GM21619 (cell line): ENCODE measurements around the gene GGACT.
"Not testable (repeated sequence)": the region's sequence is repeated elsewhere in the genome, so short reads cannot be mapped to it uniquely, and the experiment has no call there.

Experiments
- ATAC-seq: cut with Tn5 transposase; IDR thresholded peaks from one replicate; pipeline ENCODE4 v1.9.1; 2021; ENCODE audit not compliant: unreplicated experiment

The GGACT gene

DNA sequence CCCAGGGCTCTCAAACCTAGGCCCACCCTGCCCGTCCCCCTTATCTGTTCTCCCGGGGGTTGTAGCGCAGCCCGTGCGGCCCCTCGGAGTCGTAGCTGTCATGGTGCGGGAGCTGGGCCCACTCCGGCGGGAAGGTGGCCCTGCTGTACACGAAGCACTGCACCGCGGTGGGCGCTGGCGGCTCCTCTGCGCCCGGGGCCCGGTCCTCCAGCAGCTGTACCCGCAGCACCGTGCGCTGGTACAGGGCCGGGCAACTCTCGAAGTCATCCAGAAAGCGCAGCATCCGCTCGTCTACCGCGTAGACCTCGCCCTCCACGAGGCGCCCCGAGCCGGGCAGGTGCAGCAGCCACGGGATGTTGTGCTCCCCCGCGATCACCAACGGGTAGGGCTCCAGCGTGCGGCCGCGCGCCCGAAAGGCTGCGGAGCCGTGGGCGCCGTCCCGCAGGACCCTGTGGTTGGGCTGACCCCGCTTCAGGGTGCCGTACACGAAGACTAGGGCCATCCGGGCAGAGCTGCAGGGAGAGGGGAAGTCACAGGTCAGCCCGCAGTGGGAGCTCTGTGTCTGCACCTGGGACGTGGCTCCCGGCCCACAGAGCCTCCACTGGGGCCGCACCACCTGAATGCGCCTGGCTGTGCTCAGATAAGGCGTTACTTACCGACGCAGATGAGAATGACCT is 56.4 kb downstream of the GGACT start:
- no peak for ATAC-seq

DNA sequence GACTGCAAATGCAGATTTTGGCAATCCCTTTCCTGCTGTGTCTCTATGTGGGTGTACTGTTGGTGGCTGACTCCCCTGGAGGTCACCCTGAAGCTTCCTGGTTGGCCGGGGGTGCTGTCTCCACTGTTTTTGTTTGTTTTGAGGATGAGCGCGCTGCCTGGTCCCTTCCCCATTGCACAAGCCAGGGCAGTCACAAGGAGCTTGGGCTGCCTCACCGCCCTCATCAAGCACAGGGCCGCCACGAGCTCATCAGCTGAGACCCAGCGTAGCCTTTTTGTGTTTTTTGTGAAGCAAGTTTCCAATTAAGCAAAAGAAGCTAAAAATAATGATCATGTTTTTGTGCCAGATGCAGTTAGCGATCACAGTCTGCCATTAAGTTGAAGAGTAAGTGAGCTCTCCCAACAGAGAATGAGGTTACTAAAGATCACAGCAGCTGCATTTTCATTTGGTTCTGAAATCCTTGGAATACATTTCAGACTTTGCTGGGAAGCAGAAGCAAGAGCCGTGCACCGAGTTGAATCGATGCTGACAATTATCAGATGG is 57.8 kb downstream of the GGACT start:
- no peak for ATAC-seq

DNA sequence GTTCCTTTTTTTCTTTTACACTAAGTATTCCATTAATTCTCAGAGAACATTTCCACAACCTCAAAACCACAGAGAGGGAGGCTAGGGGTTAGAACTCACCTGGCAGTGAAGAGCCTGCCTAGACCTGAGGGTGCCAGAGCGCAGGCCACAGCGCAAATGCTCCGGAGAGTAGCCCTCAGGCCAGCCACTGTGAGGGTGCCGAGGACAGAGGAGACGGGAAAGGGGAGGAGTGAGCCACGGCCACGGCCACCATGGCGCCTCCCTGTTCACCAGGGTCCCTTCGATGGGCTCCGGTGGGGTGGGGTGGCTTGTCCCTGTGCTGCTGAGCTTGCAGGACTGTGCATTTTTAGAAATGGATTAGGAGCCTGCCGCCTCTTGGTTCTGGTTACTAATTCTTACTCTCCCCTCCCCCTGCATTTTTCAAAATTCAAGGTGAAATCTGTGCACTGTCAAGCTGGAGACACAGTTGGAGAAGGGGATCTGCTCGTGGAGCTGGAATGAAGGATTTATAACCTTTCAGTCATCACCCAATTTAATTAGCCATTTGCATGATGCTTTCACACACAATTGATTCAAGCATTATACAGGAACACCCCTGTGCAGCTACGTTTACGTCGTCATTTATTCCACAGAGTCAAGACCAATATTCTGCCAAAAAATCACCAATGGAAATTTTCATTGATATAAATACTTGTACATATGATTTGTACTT is 58.8 kb downstream of the GGACT start:
- ATAC-seq: no peak

DNA sequence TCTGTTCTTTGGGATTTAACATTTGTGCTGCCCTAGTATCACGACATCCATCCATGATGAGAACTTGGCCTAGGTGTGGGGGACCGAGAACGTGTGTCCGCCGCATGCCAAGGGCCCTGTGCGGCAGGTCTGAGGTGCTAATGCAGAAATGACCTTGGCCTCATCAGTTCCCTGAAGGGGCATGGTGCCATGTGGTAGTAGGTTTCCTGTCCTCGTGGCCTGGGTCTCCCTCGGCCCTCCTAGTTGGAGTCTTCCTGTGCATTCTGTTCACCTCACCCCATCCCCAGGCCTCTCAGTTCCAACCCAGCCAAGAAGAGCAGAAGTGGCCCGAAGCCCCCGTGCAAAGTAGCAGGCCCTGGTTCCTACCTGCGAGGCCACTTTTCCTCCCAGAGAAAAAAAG is 59.8 kb downstream of the GGACT start:
- ATAC-seq: no peak

DNA sequence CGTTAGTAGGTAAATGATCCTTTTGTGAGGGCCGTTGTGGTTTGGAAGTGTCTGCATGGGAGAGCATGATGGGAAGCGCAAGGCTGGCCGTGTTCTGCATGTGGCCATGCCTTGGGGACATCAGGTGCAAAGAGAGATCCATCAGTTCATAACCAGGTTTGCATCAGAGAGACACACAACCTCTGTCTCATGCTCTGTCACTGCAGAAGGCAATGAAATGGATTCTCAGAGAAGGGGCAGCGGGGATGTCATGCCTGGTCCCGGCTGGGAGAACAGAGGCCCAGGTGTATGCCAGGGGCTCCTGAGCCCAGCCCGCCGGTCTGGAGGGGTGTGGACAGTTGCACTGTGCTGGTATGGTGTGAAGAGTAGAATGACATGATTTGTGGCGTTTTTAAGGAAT is 60.2 kb downstream of the GGACT start:
- no peak for ATAC-seq

DNA sequence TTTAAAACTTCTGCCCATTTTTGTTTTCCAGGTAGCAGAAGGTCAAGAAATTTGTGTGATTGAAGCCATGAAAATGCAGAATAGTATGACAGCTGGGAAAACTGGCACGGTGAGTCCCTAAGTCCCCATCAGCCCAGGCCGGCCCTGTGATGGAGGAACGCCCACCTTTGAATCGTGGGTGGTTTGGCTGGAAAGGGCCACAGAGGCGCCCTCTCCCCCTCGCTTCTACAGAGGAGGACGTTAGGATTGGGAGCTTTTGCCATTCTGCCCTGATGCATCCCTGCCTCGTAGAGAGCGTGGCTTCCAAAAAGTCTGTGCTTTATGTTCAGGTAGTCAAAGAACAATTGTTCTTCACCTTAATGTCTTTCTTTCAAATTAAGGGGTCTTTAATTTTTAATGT is 60.9 kb downstream of the GGACT start:
- no peak for ATAC-seq

DNA sequence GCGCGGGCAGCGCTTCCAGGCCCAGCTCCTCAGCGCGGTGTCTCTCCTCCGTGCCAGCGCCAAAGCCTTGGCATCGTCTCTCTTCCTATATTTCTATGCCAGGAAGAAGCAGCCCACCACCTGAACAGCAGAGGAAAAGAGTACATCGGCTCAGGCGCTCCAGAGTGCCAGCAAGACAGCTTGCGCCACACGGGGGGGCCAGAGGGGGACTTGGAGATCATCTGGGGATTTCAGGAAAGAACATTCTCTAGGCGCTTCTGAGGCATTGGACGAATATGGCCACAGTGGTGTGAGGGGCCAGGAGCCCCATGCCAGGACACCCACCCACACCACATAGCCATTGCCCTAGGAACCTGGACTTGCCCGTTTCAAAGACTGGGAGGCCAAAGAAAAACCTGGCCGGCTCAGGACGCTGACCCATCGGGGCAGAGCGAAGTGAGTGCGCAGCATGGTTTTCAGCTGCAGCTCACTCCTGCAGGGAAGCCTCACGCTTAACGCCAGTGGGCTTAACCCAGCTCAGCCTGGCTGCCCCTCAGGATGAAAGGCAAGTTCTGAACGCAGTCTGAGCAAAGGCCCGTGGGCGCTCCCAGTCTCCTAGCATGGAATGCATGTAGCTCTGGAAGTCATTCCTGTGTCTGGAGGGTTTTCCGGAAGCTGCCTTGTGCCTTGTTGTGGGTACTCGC is 62.1 kb downstream of the GGACT start:
- ATAC-seq: no peak

DNA sequence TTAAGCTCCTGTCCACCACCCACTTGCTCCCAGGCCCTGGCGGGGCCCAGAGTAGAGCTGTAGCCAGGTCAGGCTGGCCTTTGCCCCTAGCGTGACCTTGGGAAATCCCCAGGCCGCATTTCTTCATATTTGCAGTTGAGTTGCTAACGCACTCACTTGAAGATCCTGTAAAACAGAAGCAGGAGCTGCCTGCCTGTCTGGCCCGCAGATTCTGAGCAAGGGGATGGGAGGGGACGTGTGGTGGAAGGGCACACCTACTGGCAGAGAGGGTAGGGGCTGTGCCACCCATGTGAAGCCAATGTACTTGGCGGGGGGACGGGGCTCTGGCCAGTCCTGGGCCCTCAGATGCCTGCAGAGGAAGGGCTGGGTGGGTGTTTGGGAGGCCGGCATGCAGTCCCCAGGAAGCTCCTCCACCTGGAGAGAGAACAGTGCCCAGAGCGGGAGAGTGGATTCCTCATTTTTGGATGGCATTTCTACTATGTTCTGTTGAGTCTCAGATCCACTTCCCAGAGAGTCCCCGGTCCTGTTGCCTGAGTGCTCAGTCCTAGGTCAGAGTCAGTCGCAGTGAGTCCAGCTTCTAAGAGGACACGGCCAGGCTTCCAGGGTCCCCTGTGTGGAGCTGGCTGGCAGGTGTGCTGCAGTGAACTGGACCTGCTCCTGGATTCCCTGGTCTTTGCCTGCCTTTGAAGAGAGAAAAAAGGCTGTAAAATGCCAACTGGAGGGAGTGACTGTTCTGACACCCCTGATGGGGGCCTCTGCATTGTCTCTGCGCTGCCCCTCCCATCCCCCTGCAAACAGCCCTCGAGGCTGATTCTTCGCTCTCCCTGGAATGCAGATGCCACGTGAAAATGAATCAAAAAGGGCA is 62.9 kb downstream of the GGACT start:
- ATAC-seq: no peak

DNA sequence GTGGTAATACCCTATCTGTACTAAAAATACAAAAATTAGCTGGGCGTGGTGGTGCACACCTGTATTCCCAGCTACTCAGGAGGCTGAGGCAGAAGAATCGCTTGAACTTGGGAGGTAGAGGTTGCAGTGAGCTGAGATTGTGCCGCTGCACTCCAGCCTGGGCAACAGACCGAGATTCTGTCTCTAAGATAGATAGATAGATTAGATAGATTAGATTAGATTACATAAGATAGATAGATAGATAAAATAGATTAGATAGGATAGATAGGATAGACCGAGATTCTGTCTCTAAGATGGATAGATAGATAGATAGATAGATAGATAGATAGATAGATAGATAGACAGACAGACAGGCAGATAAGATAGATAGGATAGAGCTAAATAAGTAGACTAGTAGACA is 63.9 kb downstream of the GGACT start:
- not testable (repeated sequence) for ATAC-seq

DNA sequence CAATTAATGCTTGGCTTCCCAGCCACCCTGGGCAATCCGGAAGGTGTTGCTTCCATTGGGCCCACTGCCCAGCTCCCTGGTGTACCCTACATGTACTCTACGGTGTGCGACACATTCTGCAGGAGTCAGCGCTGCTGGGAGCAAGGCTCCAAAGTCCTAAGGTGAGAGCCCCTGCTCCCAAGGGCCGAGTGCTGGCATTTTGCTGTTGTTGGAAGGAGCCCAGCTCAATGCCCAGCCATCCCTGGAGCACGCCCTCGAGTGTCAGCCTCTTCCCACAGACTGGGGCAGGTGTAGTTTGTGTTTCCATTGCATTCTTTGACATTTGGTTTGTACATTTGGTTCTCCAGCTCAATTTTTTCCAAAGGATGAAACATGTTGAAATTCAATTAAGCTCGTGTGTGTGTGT is 64.6 kb downstream of the GGACT start:
- no peak for ATAC-seq

DNA sequence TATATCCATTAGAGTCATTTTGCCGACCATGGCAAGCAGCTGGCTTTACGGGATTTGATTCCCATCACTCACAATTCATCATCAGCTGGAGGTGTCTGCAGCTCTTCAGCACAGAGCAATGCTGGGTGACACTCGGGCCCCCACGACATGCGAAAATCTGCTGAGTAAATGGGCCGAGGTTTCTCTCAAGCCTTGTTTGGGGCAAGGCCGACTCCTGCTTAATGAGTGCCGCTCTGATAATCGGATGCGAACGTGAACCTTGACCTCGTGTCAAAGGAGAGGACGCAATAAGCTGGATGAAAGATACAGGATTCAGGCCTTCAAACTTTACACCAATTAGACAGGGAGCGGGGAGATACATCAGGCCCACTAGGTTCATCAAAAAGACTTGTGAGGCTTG is 65.2 kb downstream of the GGACT start:
- ATAC-seq: no peak

DNA sequence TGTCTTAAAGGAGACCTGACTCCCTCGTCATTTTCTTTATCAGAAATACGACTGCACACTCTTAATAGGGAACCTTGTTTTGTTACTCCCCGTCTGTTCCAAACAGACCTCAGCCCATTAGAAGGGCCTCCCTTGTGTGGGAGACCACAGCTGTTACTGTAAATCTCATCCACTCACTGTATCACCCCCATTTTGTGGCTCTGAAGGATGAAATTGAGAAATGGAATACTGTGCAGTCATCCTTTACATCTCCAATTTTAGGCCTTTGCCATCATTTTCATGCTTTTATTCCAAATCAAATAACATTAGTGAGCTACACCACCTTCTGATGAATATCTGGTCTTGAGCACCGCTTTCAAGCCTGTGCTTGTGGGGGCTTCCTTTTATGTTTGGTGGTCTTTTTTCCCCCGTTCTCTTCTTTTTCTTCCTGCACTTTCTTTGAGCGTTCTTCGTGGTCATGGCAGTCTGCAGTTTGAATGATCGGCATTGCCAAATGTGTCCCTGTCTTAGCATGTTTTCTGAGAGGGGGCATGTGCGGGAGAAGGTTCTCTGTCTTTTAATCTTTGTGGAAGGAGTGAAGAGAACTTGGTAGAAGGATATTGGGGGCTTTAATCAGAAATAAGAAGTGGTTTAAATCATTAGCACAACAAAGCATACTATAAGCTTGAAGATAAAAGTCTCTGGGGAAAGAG is 65.8 kb downstream of the GGACT start:
- no peak for ATAC-seq

DNA sequence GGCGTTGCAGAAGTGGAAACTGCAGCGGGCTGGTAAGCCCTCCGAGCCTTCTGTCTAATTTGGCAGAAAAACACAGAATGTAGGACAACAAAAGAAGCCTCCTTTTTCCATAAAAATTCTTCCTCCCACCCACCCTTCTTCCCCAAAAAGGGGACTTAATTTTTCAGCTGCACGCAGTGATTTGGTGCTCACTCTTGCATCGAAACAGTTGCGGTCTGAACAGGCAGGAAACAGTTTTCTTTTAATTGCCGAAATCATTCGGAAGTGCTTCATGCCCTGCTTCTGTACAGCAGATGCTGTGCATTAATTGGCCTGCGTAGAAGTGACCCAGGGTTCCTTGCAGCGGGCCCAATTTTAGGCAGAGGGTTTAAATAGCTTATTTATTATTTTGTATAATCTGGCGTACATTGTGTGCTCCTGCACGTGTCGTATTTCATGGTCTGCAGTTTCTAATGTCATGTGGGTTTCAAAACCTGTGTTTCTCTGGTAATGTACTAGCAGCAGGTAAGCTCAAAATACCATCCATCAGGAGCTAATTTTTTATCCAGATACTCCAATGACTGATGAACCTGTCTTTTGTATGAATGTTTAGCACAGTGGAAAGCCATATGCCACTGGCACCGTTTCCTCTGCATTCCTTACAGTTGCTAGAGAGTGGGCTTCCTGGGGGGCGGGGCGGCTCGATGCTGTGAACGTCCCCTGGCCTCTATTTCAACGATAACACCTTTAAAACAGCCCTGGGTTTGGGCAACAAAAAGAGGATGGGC is 66.6 kb downstream of the GGACT start:
- ATAC-seq: no peak

DNA sequence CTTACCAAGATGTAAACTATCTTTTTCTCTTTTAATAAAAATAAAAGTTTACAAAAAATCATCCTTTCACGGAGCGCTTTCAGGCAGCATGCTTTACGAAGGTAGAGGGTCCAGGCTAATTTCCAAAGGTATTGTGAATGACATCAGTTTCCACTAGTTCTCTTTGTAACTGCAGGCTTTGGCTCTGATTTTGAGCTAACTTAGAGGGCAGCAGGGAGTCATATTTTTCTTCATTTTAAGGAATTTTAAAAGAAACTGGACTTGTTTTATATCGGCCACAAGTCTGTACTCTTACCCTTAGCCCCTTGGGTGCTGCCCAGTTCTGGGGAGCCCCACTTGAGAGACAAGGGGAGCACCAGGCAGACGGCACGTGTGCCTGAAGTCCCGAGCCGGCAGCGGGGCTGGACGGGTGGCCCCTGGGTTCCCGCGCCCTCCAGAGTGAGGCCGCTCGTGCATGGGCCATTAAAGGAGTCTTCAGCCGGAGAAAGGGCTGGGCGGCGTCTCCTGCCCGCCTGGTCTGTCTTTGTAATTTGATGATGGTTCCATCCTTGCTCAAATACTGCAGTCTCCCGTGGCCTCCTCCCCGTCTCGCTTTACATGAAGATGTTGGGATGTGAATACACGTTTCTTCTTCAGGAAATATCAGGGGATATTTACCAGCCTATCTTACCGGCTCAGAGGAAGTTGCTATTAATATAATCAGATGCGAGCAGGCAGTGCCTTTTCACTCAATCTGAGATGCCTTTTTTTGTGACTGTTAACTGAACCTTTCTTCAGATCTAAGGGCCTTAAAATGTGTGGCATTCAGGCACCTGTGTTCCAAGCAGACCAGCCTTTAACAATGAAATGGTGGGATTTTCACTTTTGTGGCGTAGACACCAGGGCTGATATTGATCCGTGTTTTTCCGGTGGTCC is 67.4 kb downstream of the GGACT start:
- ATAC-seq: no peak

DNA sequence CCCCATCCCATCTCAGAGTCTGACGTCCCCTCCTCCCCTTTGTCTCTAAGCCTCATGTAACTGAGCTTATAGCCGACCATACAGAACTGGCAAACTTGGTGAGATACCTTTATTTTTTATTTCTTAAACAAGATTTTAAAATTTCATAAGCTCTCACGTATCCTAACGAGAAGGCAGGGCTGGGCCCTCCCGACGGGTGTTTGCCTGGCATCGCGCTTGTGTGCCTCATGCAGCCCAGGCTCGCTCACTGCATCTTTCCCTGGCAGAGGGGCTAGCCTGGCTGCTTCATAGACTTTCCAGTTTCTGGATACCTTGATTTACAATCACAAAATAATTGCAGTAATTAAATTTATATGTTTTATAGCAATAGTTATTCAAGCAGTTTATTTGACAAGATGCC is 69.0 kb downstream of the GGACT start:
- no peak for ATAC-seq

DNA sequence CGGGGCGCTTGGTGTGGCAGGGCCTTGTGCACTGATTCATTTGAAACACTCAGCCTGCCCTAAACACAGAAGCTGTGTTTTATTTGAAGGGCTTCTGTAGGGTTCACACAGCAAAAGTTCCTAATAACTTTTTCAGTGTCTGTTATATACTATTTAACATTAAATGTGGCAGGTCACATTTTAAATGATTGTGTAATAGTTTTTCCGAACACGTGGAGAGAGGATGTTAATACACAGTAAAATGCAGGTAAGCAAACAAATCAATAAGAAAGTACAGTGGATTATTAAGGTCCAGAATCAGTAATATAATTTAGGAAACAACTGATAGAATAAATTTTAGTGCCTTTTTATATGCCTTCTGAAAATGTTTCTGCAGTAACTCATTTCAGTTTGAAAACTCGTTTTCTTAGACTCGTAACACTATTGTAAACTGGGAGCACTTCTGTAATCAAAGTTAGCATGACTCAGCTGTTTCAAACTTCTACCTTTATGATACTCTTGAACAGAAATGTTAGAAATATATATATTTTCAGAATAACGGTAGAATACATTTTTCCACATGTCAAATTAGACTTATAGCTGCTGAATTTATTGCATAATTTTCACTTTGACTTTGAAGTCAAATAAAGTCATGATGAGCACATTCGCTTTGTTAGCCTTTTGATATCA is 70.1 kb downstream of the GGACT start:
- ATAC-seq: no peak

DNA sequence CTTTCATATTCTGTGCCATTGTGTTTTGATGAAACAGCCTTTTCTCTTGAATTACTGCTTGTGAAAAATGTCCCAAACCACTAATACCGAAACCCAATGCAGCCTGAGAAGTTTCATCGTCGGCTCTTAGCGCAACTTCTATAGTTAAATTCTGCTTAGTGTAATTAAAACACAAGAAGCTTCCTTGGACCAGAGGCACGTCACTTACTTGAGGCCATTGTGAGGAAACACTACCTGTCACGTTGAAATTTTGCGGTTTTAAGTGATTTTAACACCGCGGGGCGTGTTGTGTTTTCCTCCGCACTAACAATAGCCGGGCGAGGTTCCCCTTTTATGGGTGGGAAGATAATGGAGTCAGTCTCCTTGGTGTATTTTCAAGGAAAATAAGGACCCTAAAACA is 70.9 kb downstream of the GGACT start:
- ATAC-seq: no peak

DNA sequence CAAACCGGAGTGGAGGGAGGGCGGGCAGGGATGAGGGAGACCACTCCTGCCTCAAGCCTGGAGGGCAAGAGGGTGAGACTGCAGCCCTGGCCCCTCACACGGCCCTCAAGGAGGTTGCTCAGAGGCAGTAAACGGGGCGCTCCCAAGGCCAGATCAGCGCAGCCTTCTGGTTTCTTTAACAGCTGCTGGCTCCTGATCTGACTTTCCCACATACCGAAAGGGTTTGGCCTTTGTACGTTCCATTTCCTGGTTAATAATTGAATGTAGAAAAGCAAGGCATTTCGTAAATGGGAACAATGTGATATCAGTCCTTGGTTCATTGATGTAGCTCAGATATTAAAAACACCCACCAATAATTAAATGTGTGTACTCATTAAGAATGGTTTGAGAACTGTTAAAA is 71.5 kb downstream of the GGACT start:
- ATAC-seq: no peak
